Stimulated activated naive CD8-positive, alpha-beta T cell treated with anti-CD3 and anti-CD28 coated beads, Interleukin-15, Interleukin-2, amounts not matched to agents 100 U/mL and 50 U/mL, for 24 hours (primary cell): ENCODE measurements around the gene B3GALT5.

Experiments used
- ATAC-seq: fragments of 150-1000 bp; cut with Tn5 transposase; one replicate; pipeline ENCODE4 v1.10.0; 2021
- DNase-seq: peaks from one replicate; pipeline ENCODE4 v3.0.0; 2021

Gene B3GALT5

GRCh38 chr21:39610703-39611102, 2.0 kb upstream of the B3GALT5 start:
- ATAC-seq (no peak), DNase-seq (no peak)

DNA sequence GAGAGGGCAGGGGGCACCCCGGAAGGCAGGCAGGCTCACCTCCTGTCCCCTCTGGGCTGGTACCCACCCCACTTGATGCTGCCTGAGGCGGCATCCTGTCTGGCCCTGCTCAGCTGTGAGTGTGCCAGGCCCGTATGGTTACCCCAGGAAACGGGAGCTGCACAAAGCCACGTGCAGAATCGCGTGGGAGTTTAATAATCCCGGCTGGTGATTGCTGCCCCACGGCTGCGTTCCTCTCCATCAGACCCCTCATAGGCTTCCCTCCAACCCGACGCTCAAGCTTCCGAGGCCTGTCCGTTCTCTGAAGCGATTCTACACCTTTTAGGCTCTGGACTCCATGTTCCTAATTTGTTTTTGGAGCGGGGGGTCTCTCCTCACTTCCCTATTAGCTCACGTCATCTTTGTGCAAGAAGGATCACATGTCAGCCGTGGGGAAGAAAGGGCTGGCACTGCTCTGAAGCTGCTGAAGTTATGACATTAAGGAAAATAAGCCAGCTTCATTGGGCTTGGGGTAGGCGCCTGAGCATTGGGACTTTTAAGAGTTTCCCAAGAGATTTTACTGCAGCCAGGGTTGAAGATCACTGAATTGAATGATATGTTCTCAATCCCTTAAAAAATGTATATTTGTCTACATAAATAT, 1.1 kb upstream of the B3GALT5 start:
- ATAC-seq (no peak), DNase-seq (no peak)

- ATAC-seq = no peak
- no peak for DNase-seq
Measured at GRCh38 chr21:39613041-39613934, 548 bp downstream of the B3GALT5 start.

GRCh38 chr21:39616211-39616772, 3.6 kb downstream of the B3GALT5 start:
- ATAC-seq (no peak), DNase-seq (no peak)

- ATAC-seq (no peak), DNase-seq (no peak)
Measured at GRCh38 chr21:39620856-39621255, 8.1 kb downstream of the B3GALT5 start.

GRCh38 chr21:39625211-39625895, 12.6 kb downstream of the B3GALT5 start:
- DNase-seq = no peak
- no peak for ATAC-seq

GRCh38 chr21:39628385-39628784, 15.6 kb downstream of the B3GALT5 start:
- no peak for ATAC-seq
- no peak for DNase-seq

- ATAC-seq (no peak), DNase-seq (no peak)
Measured at GRCh38 chr21:39630191-39630591, 17.5 kb downstream of the B3GALT5 start.

- no peak for ATAC-seq
- no peak for DNase-seq
Measured at GRCh38 chr21:39630827-39631226, 18.1 kb downstream of the B3GALT5 start.

DNA sequence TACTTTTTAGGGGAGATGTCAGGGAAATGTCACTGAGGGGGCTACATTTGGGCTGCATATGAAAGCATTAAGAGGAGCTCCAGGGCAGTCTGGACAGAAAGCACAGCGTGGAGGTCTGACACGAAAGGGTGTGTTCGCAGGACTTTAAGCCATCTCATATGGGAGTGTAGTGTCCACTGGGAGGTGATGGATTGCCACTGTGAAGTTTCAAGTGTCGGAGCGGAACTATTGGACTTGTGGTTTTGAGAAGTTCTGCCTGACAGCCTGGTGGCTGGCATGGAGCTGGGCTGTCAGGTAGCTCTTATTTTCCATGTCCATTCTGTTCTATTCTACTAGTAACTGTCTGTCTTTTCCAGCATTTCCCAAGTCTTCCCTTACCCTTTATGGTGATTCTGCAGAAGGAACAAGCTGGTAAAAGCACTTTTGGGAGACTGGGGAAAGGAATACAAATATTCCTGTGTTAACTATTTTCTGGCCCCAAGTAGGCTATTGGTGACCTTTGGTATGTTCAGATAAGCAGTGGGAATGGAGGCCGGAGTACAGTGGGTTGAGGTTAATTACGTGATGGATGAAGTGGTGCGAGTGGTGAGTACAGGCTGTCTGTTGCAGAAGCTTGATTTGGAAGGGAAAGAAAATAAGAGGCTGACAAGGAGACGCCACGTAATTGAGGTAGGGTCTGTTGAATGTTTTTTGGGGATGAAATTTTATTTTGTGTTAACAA, 19.3 kb downstream of the B3GALT5 start:
- ATAC-seq (no peak), DNase-seq (no peak)

DNA sequence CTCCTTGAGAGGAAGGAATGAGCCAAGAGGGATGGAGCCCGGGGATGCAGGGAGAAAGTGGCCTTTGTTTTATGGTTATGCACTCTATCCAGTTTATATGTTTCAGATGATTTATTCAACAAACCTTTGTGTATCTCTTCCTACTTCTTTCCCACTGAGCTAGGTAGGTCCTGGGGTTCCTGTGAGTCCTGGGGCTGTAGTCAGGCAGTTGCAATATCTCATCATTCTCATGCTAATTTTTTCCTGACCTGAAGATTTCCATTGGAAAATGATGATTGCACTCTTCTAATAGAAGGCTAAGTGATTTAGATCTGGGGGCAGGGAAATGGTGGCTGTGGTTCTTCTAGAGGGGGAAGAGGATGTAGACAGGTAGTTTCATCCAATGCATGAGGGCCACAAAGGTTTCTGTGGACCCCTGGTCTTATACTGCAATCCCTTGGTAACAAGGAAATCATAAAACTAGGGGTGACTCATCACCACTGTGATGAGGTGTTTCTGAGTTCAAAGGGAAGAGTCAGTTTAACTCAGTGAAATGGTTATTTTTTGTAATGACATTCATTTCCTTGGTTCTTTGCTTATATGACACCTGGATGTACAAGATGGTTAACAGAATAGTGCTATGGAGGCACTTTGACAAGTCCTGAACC, 20.2 kb downstream of the B3GALT5 start:
- ATAC-seq (no peak), DNase-seq (no peak)

- ATAC-seq (no peak), DNase-seq (no peak)
Measured at GRCh38 chr21:39633770-39634181, 21.0 kb downstream of the B3GALT5 start.

GRCh38 chr21:39634507-39634906, 21.8 kb downstream of the B3GALT5 start:
- no peak for DNase-seq

DNA sequence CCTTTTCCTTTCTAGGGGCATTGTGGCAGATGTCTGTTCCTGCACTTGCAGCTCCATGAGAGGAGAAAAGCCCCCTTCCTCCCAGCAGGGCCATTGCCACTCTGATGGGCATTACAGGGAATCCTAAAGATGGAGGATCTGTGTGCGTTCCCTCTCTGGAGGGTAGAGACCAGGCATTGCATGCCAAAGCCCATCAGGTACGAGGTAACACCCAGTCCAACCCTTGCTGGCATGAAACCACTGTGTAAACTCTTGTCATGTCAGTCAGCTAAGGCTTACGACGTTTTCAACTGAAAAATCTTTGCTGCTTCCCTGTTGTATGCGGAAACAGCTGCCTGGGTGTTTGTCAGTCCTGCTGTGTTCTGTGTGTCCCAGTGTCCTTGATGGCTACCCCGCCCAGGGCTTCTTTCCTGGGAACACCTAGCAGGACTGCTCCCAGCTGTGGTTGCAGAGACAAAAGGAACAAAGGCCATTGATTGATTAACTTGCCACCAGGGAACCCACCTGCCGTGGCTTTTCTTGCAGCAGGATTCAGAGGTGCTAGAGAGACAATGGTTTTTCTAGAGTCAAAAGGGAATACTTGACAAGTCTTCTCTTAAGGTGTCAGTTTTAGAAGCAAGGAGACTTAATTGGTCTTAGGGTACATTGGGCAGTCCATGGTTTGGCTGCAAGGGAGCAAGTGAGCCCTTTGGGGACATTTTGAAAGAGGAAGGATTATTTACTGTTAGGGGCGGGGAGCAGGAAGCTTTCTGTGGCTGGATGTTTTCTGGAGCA, 24.6 kb downstream of the B3GALT5 start:
- DNase-seq (no peak), ATAC-seq (no peak)

More at GRCh38 chr21:39634507-39634906, 21.8 kb downstream of the B3GALT5 start:
- no peak for ATAC-seq

GRCh38 chr21:39637971-39638240, 25.2 kb downstream of the B3GALT5 start:
- no peak for DNase-seq
- ATAC-seq = no peak

DNA sequence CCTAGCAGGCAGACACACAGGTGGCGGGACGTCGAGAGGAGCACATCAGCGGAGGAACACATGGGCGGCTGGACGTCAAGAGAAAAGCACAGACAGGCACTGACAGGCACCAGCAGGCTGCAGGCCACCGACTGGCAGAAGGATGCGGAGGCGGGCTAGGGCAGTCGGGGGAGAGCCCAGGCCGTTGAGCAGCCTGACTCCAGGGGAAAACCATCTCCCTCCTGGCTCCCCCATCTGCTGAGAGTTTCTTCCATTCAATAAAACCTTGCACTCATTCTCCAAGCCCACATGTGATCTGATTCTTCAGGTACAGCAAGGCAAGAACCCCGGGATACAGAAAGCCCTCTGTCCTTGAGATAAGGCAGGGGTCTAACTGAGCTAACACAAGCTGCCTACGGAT, 25.5 kb downstream of the B3GALT5 start:
- no peak for DNase-seq

GRCh38 chr21:39640754-39641153, 28.0 kb downstream of the B3GALT5 start:
- ATAC-seq (no peak), DNase-seq (no peak)

More for the DNA sequence above, 25.5 kb downstream of the B3GALT5 start:
- no peak for ATAC-seq

DNA sequence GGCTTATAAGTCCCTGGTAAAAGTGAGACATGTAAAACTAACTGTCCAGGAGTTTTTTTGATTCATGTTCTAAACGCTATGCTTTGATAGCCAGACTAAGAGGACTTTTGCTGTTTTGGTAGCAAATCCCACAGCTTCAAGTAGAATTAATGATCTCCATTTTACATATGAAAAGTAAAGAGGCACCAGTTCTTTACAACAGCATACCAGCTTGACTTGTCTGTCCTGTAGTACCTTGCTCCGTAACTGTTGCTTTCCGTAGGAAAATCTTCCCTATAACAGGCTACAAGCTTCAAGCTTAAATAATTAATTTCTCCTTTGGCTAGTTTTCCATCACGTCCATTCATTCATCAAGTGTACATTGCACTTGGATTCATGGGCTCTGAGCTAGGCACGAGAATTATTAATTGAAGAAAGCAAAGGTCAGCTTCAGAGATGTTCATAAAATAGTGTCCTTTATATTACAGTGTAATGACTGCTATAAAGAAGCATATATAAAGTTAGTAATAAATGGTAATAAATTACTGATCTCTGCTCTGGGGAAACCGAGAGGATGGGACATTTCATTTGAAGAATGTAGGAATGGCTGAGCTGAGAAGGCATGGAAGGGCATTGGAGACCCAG, 29.2 kb downstream of the B3GALT5 start:
- ATAC-seq (no peak), DNase-seq (no peak)

- ATAC-seq (no peak), DNase-seq (no peak)
Measured at GRCh38 chr21:39644062-39644560, 31.4 kb downstream of the B3GALT5 start.

DNA sequence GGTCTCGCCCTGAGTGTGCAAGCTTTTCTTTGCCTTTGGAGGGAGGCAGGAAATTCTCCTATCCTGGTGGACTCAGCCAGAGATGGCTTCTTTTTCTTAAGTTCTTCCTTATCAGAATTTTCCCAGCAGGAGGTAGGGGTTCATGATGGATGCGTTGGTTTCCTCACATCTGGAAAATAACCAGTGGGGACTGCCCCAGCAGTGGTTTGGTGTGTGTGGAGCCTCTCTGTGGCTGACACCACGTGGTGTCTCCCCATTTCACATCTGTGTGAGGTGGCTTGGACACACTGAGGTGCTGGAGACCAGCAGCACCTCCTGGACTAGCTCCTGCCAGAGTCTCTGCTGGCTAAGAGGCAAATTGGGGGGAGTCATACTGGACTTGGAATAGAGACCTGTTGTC, 32.6 kb downstream of the B3GALT5 start:
- no peak for ATAC-seq

More for the DNA sequence above, 32.6 kb downstream of the B3GALT5 start:
- no peak for DNase-seq
